HG03521 (cell line): ENCODE results near the gene LTBP3.

Experiments
- ATAC-seq: cut with Tn5 transposase; IDR thresholded peaks from one replicate; pipeline ENCODE4 v1.9.1; 2021; ENCODE audit warnings: mild to moderate bottlenecking, moderate library complexity; ENCODE audit not compliant: unreplicated experiment

Gene LTBP3

DNA sequence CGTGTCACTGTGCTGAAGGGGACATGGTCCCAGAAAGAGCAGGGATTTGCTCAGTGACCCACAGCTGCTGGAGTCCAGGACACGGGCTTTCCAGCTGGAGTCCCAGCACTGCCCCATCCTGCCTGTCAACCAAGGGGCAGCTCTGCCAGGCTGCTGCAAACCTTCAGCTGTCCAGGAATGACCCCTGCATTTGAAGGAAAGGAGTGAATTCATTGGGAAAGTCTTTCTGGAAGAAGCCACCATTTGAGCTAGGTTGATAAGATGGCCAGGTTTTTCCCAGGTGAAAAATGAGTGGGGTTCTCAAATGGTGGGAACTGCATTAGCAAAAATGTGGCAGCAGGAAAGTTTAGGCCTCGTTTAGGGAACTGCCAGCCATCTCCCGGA, 28.1 kb upstream of the LTBP3 start:
- ATAC-seq, result no peak

DNA sequence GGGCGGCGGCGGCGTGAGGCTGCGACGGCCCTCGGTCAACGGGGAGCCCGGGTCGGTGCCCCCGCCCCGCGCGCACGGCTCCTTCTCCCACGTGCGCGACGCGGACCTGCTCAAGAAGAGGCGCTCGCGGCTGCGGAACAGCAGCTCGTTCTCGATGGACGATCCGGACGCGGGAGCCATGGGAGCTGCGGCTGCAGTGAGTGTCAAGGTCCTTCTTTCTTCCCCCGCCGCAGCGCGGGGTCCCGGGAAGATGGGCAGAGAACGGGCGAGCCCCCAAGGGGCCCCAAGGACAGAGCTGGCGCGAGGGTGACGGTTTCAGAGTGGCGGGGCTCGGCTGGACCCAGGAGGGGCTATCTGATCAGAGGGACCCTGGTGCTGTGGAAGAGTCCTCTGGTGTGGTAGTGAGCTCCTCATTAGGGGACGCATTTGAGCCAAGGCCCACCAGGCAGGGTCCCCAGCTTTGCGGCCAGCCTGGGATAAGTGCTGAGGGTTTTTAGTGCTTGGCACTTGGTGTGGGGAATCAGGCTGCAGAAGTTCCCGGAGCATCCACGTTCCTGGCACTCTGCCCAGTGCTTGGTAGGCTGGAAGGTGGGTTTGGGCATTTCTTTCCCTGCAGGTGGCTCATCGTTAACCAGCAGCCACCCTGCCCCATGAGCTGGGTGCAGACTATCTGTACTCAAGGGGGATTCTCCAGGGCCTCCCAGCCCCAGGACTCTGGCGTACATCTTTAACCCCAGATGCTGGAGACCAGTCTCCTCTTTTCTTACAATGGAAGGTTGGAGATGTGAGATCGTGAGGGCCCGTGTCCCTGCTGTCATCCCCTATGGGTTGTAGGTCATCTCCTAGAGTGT, 27.5 kb upstream of the LTBP3 start:
- ATAC-seq, result no peak

DNA sequence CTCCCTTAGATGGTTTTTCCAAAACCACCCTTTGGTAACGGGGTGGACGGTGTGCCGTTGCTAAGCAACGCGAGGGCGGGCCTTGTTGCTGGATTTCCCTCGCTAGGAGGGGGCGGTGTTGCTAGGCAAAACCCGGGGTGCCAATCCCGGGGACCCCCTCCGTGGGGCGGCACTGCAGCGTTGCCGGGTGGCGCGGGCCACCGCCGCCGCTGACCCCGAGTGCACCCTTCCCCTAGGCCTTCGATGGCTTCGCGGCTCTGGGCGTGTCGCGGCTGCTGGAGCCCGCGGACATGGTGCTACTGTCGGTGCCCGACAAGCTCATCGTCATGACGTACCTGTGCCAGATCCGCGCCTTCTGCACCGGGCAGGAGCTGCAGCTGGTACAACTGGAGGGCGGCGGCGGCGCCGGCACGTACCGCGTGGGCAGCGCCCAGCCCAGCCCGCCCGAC, 26.6 kb upstream of the LTBP3 start:
- no peak for ATAC-seq

DNA sequence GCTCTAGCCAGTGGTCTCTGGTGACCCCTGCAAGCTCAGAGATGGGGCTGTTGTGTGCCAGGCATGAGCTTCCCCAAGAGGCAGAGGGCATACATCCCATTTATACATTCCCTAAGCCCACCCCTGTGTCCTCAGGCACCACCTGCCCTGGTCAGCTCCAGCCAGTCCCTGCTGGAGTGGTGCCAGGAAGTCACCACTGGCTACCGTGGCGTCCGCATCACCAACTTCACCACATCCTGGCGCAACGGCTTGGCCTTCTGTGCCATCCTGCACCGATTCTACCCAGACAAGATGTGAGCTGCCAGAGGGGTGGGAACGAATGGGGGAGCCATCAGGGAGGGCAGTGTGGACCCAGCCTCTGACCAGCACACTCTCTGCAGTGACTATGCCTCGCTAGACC, 25.9 kb upstream of the LTBP3 start:
- ATAC-seq, result no peak

DNA sequence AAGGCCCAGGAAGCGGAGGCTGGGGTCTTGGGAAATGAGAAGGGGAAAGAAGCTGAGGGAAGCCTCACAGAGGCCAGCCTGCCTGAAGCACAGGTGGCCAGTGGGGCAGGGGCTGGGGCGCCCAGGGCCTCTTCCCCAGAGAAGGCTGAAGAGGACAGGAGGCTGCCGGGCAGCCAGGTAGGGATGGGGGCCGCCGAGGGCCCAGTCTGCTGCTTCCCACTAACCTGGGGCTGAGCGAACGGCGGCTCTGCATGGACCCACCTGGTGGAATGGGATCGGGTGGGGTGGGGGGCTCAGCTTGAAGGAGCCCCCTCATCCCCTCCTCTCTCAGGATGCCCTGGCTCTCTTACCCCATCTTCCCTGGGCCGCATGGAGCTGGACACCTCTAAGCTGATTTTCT, 25.4 kb upstream of the LTBP3 start:
- ATAC-seq, result no peak

DNA sequence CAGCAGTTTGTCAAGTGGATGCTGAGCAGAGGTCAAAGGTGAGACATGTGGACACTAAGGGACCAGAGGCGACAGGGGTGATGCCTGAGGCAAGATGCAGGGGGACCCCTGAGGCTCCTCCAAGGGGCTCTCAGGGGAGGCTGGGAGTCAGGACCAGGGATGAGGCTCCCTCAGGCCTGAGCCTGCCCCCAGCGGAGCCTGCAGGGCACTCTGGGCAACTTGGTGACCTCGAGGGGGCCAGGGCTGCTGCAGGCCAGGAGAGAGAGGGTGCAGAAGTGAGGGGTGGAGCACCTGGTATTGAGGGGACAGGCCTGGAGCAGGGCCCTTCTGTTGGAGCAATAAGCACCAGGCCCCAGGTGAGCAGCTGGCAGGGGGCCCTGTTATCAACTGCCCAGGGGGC, 23.8 kb upstream of the LTBP3 start:
- ATAC-seq, result no peak

DNA sequence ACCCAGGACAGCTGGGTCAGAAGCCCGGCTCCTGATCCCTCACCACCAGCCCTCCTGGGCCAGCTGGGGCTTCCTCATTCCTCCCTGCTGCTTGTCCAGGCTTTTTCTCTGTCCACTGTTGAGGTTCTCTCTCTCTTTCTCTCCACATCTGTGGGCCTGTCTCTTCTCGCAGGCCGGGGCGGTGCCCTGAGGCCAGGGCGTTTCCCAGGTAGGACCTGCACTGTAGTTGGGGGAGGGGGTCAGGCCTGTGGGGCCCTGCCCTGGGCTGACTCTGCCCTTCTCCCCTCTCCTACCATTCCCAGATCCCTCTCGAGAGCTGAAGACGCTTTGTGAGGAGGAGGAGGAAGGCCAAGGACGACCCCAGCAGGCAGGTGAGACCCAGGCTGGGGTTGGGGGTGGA, 22.6 kb upstream of the LTBP3 start:
- no peak for ATAC-seq

DNA sequence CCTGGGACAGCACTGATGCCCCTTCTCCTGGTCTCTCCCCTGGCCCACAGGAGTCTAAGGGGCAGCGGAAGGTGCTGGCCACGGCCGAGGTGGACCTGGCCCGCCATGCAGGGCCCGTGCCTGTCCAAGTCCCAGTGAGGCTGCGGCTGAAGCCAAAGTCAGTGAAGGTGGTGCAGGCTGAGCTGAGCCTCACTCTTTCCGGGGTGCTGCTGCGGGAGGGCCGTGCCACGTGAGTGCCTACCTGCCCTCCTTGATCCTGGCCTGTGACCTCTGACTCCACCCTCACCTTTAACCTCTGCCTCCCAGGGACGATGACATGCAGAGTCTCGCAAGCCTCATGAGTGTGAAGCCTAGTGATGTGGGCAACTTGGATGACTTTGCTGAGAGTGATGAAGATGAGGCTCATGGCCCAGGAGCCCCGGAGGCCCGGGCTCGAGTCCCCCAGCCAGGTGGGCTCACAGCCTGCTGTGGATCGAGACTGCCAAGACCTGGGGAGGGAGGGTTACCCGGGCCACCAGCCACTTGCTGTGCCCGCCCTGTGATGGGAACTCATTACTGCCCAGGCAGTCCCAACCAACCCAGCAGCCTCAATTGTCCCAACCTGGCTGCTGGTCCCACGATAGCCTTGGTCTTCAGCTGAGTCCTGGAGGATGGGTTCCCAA, 22.0 kb upstream of the LTBP3 start:
- ATAC-seq, result no peak

DNA sequence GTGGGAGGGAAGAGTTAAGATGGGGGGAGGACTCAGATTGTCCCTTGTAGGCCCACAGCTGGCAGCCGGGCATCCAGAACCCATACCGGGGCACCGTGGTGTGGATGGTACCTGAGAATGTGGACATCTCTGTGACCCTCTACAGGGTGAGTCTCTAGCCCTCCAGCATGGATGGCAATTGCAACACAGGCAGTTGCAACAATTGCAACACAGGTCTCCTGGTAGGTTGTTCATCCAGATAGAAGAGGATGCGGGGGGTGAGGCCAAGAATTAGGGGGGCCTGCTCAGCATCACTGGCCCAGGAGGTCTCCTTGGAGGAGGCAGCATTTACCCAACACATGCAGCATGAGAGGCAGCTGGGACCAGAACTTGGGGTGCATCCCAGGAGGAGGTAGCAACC, 21.1 kb upstream of the LTBP3 start:
- ATAC-seq, result no peak

DNA sequence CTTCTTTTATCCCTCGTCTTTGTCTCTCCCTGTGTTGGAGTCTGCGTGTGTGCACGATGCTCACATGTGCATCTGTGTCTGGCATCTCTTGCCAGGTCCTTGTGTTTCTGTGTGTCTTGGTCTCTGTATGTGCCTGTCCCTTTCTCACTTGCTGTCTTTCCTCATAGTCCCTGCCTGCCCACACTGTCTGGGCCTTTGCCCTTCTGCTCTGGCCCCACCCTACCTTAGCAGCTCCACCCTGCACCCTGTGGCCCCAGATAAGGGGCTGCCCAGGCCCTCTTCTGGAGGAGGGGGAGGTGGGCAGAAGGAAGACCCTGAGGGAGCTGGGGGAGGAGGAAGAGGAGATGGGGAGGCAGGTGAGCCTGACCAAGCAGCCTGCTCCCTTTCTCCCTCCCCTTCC, 20.5 kb upstream of the LTBP3 start:
- ATAC-seq, result no peak

DNA sequence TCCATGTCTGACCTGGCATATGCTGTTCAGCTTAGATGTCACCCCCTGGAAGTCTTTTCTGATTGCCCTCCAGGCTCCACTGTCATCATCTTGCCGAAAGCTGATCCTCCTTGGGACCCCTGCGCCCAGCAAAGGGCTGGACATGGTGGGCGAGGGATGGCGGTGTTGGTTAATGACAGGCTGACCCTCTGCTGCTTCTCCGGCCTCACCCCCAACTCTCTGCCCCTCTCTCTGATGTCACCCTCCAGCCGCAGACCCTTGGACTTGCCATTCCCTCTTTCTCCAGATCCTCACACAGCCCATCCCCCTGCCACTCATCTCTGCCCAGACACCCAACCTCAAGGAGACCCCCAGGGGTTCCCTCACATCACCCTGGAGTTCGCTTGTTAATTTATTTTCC, 20.0 kb upstream of the LTBP3 start:
- ATAC-seq, result no peak

DNA sequence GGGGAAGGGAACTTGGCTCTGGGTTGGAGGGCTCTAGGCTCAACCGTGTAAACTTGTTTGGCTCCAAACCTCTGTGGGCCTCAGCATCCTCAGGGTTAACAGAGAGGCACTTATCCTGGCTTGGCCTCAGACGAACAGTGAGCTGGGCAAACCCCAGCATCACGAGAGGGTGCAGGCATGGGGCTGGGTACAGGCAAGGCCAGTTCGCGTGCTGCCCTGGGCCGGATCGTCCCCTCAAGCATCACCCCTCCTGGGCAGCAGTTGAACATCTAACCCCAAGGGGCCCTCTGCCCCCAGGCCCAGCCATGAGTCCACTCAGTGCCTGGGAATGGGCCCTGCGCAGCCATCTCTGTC, 19.6 kb upstream of the LTBP3 start:
- ATAC-seq, result no peak

DNA sequence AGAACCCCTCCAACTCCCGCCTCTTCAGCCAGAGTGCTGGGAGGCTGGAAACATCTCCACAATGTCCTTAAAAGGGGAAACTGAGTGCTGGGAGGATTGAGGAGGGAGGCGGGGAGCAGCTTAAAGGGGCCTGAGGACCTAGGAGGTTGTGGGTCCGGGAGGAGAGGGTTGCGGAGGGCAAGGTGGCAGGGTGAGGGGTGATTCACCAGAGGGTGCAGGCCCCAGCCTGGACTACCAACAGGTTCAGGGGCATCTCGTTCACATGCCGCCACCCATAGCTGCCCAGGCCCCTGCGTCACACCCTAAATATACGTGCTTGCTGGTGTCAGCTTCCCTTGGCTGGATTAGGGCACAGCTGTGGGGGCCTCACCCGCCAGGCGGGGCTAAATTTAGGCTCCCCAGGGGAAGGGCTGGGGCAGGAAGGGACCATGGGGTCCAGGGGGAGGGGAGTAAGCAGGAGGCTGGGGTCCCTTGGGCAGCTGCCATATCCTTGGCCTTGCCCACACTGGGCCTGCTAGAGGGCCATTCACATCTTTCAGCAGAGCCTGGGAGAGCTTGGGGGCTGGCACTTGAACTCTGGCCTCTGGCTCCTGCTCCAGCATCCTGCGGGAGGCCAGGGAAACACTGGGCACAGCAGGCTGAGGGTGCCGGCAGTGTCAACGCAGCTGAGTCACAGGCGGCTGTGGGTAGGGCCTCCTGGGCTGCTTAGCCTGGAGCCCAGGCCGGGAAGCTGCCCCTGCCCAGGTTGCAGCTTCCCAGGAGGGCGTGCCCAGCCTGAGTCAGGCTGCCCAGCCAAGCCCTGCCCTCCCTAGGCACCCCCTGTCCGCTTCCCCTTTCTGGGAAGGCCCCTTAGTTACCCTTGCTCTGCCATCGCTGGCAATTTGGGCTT, 19.0 kb upstream of the LTBP3 start:
- no peak for ATAC-seq

DNA sequence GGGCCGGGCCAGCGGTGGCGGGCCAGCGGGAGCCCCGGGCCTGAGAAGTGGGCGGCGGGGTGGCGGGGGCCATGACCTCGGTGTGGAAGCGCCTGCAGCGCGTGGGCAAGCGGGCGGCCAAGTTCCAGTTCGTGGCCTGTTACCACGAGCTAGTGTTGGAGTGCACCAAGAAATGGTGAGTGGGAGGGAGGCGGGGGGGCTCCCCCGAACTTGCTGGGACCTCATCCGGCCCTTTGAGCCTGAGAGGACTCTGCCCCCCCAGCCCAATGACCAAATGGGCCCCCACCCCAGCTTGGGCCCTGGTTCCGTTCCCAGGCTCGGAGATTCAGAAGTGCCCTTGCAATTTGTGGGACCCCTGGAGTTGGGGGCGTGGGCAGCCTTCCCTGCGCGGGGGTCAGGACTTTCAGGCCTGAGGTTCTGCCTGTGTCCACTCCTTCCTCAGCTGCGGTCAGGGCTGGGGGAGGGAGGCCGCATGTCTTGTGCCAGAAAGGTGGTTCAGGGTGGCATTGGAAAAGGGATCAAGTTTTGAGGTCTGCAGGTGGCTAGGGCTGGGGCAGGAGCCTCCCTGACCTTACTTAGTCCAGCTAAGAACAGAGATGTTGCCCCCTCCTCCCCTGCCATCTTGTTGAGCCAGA, 18.2 kb upstream of the LTBP3 start:
- ATAC-seq, result no peak

DNA sequence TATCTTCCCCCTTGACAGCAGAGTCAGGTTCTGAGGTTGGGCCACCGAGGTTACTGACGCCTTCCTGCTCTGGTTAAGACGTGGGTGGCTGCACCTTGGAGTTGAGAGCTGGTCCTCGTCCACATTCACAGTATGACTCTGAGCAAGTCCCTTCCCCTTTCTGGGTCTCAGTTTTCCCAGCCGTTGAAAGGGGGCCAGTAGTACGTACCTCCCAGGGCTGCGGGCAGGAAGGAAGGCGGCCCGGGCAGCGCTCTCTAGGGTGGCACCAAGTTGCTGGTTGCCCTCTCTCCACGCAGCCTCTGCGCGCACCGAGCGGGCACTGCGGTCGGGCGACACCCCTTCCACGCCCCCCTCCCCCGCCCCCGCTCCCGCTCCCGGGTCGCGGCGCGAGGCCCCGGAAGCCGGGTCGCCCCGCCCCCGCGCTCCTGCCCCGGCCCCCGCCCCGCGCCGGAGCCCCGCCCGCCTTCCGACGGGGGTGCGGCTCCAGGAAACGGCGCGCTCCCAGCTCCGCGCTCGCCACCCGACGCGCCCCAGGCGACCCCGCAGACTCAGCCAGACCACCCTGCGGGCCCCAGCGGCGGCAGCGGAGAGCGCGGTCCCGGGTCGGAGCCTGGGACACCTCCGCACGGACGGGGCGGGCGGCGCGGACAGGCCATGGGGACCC, 17.5 kb upstream of the LTBP3 start, which contains the start of gene EHBP1L1:
Gene EHBP1L1, plus strand, starts transcription at position 486 of the 664 bp plus-strand sequence. CDS start 250 bp downstream, outside the sequence.
- peak; percentile 26 for ATAC-seq

DNA sequence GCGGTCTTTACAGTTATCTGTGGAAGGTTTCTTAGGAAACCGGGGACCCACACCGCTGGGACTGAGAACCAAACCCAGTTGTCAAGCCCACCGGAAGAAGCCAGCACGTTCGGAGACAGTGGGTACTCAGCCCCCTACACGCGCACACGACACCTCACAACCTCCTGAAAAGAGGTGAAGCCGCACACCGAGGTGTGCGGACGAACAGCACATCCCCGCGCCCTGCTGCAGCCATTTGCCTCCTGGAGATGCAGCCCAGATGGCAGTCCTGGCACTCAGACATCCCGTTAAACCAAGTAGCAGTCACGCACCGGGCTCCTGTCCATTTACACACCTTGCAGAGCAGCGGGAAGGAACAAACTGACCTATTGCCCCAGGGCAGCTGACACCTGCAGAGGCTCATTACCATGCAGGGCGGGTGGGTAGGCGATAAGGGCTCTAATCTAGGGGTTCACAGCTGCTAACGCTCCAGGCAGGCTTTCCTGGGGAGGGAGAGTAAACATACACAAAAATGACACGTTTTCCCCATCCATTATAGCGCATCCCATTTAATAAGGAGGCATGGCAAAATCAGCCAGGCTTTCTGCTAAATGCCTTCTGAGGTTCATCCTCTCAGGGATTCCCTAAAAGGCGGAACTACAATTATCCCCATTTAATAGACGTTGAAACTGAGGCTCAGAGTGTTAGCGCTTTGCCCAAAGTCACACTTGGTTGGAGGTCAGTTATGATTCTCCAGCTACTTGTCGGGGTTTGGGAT, 16.8 kb upstream of the LTBP3 start:
- no peak for ATAC-seq

DNA sequence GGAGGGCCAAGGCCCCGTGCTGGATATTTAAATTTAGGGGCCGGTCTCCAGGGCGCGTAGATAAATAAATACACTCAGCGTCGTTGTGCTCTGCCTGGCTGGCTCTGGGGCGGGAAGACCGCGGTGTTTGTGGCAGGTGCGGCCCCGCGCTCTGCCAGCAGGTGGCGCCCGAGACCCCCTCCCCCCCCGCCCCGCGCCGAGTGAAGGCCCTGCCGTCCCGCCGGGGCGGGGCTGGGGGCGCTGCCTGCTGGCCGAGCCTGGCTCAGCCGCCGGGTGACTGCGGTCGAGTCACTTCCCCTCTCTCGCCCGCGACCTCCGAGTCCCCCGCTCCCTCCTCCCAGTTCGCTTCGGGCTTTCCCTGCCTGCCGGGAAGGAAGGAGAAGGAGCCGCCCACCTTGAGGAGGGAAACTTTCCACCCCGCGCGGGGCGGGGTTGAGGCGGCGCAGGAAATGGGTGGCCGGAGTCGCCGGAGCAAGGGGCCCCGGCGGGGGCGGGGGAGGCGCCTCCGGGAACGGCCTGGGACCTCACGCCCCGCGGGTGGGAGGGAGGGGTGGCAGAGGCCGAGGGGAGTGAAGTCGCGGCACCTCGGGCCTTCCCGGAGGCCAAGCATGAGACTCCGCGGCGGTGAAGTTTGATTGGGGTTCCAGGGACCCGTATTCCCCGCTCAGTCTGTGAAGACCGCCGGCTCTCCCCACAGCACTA, 16.1 kb upstream of the LTBP3 start:
- ATAC-seq, result peak; percentile 27

DNA sequence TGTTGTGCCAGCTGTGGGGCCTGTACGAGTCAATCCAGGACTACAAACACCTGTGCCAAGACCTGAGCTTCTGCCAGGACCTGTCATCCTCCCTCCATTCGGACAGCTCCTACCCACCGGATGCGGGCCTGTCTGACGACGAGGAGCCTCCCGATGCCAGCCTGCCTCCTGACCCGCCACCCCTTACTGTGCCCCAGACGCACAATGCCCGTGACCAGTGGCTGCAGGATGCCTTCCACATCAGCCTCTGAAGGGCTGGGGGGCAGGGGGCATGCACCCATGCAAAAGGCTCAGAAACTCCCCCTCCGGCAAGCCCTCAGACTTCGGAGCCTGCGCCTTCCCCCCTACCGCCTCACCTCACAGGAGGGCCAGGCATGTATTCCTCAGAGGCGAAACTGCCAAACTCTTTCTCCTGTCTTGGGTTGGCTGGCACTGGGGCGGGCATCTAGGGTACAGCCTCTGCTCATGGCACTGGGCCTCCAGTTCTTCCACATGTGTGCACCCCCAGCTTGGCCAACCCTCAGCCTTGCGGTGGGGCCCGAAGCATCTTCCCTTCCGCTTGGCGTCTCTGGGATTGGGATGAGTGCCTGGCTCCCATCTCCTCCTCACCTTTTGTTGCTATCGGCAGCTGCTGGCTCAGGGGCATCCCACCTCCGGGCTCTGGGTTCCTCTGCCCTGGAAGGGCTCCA, 15.4 kb upstream of the LTBP3 start:
- no peak for ATAC-seq
